Sigmoid colon (tissue), 7 donors: Measurements from ENCODE around the gene CLDN6. TPM values are rescaled to one million over a fixed set of nuclear protein-coding genes. Genes with fewer than 3 reads are reported as not detected.

Source experiments
- DNase-seq: peaks from one replicate; pipeline ENCODE4 v3.0.0-alpha.2; 2019
- H3K27ac ChIP-seq, 4 donors: fragments of 200-600 bp; sonication (generic); one replicate each; pipeline ENCODE4 v1.5.1; 2016 to 2019; ENCODE audit warnings: mild to moderate bottlenecking in 1 of 4
- H3K27me3 ChIP-seq, 3 donors: fragments of 200-600 bp; sonication (generic); one replicate each; pipeline ENCODE4 v1.5.1; 2019; ENCODE audit warnings: mild to moderate bottlenecking in 1 of 3
- H3K36me3 ChIP-seq, 4 donors: fragments of 200-600 bp; sonication (generic); one replicate each; pipeline ENCODE4 v1.5.1; 2016 to 2019
- H3K4me1 ChIP-seq, 4 donors: fragments of 200-600 bp; sonication (generic); one replicate each; pipeline ENCODE4 v1.5.1; 2017 to 2019
- H3K4me3 ChIP-seq, 4 donors: fragments of 200-600 bp; sonication (generic); one replicate each; pipeline ENCODE4 v1.5.1; 2017 to 2019; ENCODE audit warnings: mild to moderate bottlenecking in 2 of 4, moderate library complexity in 1 of 4
- H3K9me3 ChIP-seq, 4 donors: fragments of 200-600 bp in 3 of 4; sonication (generic) in 3 of 4; one replicate each; pipeline versions ENCODE4 v1.5.1 to v1.6.1; 2013 to 2019
- EP300 ChIP-seq, 4 donors: sonication (generic); formaldehyde crosslinking; IDR thresholded peaks; one replicate each; pipeline ENCODE4 v1.6.1; 2017; ENCODE audit warnings: antibody characterized with exemption in 4 of 4
- POLR2A ChIP-seq, 2 donors: fragments of 450-650 bp; IDR thresholded peaks; one replicate each; pipeline ENCODE4 v1.6.1; 2016; ENCODE audit warnings: antibody characterized with exemption in 2 of 2, mild to moderate bottlenecking in 2 of 2, moderate library complexity in 2 of 2
- POLR2AphosphoS5 ChIP-seq, 4 donors: sonication (generic); formaldehyde crosslinking; IDR thresholded peaks; one replicate each; pipeline ENCODE4 v1.6.1; 2017; ENCODE audit warnings: antibody characterized with exemption in 4 of 4
- WGBS, 2 donors: extraction: QIAGEN DNeasy Blood & Tissue Kit; methylation state at CpG; one replicate each; pipeline ENCODE4 v1.1.7; 2013; 5-methylcytosine and 5-hydroxymethylcytosine counted together
- intact Hi-C: fragments of 100-400 bp; cut with DNase I; formaldehyde crosslinking; loops from one replicate; pipeline ENCODE4 v1.15.1; 2023
- polyA plus RNA-seq, 3 donors: library from polyadenylated mRNA; stranded (reverse); fragments of 200-250 nt; gene quantifications; one replicate each; pipeline ENCODE4 v1.2.3, GENCODE V29; 2013
- total RNA-seq, 4 donors: library from RNA; depleted of rRNA; stranded (reverse); fragments of >200 nt; gene quantifications; one replicate each; pipeline ENCODE4 v1.1.0, GENCODE V29; 2016
- TF ChIP-seq, protein P1 (sequence below), 4 experiments: fragments of 450-650 bp in 3 of 4; fragments of 200-600 bp in 1 of 4; IDR thresholded peaks; one replicate each; pipeline ENCODE4 v1.5.1; 2016 to 2019; ENCODE audit warnings: antibody characterized with exemption in 4 of 4, mild to moderate bottlenecking in 3 of 4, moderate library complexity in 2 of 4
- donor health status: healthy with polysubstance abuse.
- donor health status: Bipolar disorder and iron deficiency.
- donor health status: healthy.

The CLDN6 gene
- total and polyA plus RNA-seq, 7 donors = not detected

GRCh38 chr16:2999929-3000328 is 18.1 kb downstream of the CLDN6 start:
- Histone ChIP-seq H3K9me3 (no peaks in the 10 kb centered on the region), H3K4me1 (peaks cover 0 to 6% (median 3%) of the 10 kb centered on the region in 4 donors), H3K4me3 (no peak overlapping the region), H3K27me3 (peaks cover 0 to 36% (median 12%) of the 10 kb centered on the region in 3 donors), H3K36me3 (no peaks in the 10 kb centered on the region), H3K27ac (no peak overlapping the region)
- WGBS, 2 donors = 88 to 94% methylated on average over 6 of the region's 6 CpGs
- intact Hi-C loops = no loop called here
- DNase-seq = no peak
- no peak for TF ChIP-seq POLR2A (IDR thresholded peaks at IDR 0.05)
- TF ChIP-seq, protein P1, sequence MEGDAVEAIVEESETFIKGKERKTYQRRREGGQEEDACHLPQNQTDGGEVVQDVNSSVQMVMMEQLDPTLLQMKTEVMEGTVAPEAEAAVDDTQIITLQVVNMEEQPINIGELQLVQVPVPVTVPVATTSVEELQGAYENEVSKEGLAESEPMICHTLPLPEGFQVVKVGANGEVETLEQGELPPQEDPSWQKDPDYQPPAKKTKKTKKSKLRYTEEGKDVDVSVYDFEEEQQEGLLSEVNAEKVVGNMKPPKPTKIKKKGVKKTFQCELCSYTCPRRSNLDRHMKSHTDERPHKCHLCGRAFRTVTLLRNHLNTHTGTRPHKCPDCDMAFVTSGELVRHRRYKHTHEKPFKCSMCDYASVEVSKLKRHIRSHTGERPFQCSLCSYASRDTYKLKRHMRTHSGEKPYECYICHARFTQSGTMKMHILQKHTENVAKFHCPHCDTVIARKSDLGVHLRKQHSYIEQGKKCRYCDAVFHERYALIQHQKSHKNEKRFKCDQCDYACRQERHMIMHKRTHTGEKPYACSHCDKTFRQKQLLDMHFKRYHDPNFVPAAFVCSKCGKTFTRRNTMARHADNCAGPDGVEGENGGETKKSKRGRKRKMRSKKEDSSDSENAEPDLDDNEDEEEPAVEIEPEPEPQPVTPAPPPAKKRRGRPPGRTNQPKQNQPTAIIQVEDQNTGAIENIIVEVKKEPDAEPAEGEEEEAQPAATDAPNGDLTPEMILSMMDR (IDR thresholded peaks at IDR 0.05) = no peak
- TF ChIP-seq EP300 (IDR thresholded peaks at IDR 0.05) = no peak
- TF ChIP-seq POLR2AphosphoS5 (IDR thresholded peaks at IDR 0.05) = no peak

DNA sequence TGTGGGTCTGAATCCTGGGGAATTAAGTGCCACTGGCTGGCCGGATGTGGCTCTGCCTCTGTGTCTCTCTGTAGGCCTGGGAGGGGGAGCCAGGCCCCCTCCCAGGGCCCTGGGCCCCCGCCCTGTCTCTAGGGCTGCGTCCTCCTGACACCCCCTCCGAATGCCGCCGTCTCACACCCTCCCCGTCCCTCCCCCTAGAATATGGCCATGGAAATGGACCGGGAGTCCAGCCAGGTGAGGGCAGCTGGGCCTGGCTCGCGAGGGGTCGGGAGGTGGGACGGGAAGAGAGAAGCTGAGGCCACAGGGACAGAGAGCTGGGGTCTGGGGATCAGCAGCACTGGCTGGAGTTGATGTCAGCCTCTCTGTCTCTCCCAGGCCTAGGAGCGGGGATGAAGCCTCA is 21.7 kb downstream of the CLDN6 start:
- no peak overlapping the region for H3K4me3 ChIP-seq
- peaks cover 0 to 27% (median 9%) of the 10 kb centered on the region in 3 donors for H3K27me3 ChIP-seq
- intact Hi-C loops = no loop called here

DNA sequence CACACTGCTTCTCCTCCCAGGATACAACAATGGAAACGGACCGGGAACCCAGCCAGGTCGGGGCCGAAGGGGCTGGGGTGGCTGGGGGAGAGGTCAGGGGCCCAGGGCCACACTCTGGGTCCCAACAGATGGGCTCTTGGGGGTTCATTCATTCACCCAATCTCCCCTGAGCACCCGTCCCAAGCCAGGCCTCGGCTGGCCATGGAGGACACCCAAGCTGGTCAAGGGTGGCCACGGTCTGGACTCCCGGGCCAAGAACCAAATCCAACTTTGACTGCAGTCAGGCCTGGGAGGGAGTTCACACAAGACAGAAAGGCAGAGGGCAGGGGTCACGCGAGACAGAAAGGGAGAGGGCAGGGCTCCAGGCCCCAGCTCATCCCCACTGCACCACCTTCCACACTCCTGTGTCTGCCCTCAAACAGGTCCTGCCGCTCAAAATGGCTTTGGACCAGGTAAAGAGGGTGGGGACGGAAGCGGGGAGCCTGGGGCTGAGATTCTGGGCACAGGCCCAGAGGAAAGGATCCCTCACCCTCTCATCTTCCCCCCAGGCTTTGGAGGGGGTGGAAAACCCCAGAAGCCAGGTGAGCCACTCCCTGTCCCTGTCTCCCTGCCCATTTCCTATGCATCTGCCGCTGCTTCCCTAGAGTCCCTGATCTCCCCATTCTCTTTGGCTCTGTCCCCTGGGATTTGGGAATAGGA is 25.5 kb downstream of the CLDN6 start:
- no peaks in the 10 kb centered on the region for H3K36me3 ChIP-seq
- TF ChIP-seq EP300 (IDR thresholded peaks at IDR 0.05) = no peak
- TF ChIP-seq, protein P1 (IDR thresholded peaks at IDR 0.05) = no peak
- TF ChIP-seq POLR2AphosphoS5 (IDR thresholded peaks at IDR 0.05) = no peak
- TF ChIP-seq POLR2A (IDR thresholded peaks at IDR 0.05) = no peak
- H3K4me3 ChIP-seq = no peak overlapping the region
- 86 to 94% methylated on average over 14 of the region's 14 CpGs for WGBS, 2 donors
- H3K9me3 ChIP-seq = no peaks in the 10 kb centered on the region
- no peaks in the 10 kb centered on the region for H3K4me1 ChIP-seq
- intact Hi-C loops = no loop called here
- H3K27ac ChIP-seq = no peak overlapping the region
- H3K27me3 ChIP-seq = peaks cover 0 to 33% (median 0%) of the 10 kb centered on the region in 3 donors
- DNase-seq = no peak

More for the DNA sequence above, 21.7 kb downstream of the CLDN6 start:
- no peak for DNase-seq
- H3K9me3 ChIP-seq = no peaks in the 10 kb centered on the region
- no peaks in the 10 kb centered on the region for H3K36me3 ChIP-seq
- H3K4me1 ChIP-seq = no peaks in the 10 kb centered on the region
- TF ChIP-seq EP300 (IDR thresholded peaks at IDR 0.05) = no peak
- no peak for TF ChIP-seq POLR2AphosphoS5 (IDR thresholded peaks at IDR 0.05)
- TF ChIP-seq POLR2A (IDR thresholded peaks at IDR 0.05) = no peak
- TF ChIP-seq, protein P1 (IDR thresholded peaks at IDR 0.05) = no peak
- 83 to 88% methylated on average over 13 of the region's 13 CpGs for WGBS, 2 donors
- no peak overlapping the region for H3K27ac ChIP-seq

DNA sequence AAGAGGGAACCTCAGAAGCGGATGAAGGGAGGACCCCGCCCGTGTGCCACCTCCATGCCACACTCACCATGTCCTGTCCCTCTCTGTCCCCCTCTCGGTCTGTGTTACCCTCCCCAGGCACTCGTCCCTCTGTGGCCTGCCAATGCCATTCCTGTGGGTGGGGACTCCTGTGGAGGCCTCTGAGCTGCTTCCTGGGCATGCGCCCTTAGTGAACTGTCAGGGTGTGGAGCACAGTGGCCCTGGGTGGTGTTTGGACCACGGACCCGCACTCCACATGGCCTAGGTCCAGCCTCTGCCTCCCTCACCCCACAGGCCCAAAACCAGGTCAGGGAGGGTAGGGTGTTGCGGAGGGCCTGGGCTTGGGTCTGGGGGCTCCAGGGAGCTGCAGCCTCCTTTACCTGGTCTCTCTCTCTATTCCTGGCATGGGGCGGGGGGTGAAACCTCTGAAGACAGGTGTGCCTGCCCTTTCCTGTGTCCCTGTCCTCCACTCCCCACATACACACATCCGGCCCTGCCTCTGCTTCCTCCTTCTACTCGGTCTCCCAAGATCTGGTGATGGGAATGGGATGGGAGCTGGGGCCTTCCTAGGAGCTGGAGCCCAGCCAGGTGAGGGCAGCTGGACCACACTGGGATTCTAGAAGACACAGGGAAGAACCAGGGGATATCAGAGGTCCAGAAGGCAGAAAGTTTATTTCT is 26.3 kb downstream of the CLDN6 start:
- Histone ChIP-seq H3K27ac (no peak overlapping the region), H3K27me3 (peaks cover 0 to 31% (median 0%) of the 10 kb centered on the region in 3 donors), H3K36me3 (no peaks in the 10 kb centered on the region), H3K4me1 (no peaks in the 10 kb centered on the region), H3K9me3 (no peaks in the 10 kb centered on the region), H3K4me3 (no peak overlapping the region)
- TF ChIP-seq POLR2AphosphoS5 (IDR thresholded peaks at IDR 0.05) (no peak), POLR2A (IDR thresholded peaks at IDR 0.05) (no peak), EP300 (IDR thresholded peaks at IDR 0.05) (no peak)
- TF ChIP-seq, protein P1 (IDR thresholded peaks at IDR 0.05) = no peak
- intact Hi-C loops = no loop called here
- DNase-seq = no peak
- WGBS, 2 donors = 64 to 87% methylated on average over 12 of the region's 12 CpGs
